Right lobe of liver (tissue), 4 donors: ENCODE results near the gene APH1B.

Experiments
- CTCF ChIP-seq, 4 donors: fragments of 200-600 bp in 3 of 4; fragments of 450-650 bp in 1 of 4; IDR thresholded peaks; one replicate each; pipeline versions ENCODE4 v1.5.1 to v1.8.0; 2016 to 2022; ENCODE audit warnings: antibody characterized with exemption in 4 of 4, mild to moderate bottlenecking in 2 of 4
- POLR2A ChIP-seq: fragments of 450-650 bp; IDR thresholded peaks from one replicate; pipeline ENCODE4 v1.6.1; 2017; ENCODE audit warnings: antibody characterized with exemption, mild to moderate bottlenecking
- donor health status: DM: no; HTN: no; CAD: no.
- donor health status: DM: no; HTN: no; CAD: no.
- donor health status: DM: no; HTN: yes; CAD: no.

GRCh38 chr15:63264688-63265293 is 12.6 kb upstream of the APH1B start:
- TF ChIP-seq POLR2A, result no peak
- no peak for TF ChIP-seq CTCF (IDR thresholded peaks at IDR 0.05)
